ENCODE data around the gene UBASH3B. TPM values are rescaled to one million over a fixed set of nuclear protein-coding genes. Genes with fewer than 3 reads are reported as not detected.

Gene UBASH3B
- total RNA-seq, 1 donor from 2014 or later: 51.3 TPM

GRCh38 chr11:122676638-122677037 is 21.1 kb downstream of the UBASH3B start:
- DNase-seq (ENCODE audit: low spot score): no peak

DNA sequence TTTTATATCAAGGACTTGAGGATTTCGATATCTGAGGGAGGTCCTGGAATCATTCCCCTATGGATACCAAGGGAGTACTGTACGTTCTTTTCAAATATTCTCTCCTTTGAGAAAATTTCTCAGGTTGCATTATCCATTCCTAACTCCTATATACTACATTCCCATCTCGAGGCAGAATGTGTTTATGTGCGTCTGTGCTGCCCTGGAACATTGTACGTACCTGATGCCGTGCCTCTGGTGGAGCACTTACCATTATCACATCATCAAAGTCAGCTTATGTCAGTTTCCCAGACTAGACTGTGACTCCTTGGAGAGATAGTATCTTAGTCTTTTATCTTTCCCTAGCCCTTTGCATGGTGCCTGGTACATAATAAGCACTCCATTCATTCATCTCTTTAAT is 21.7 kb downstream of the UBASH3B start:
- DNase-seq (ENCODE audit: low spot score): no peak

DNA sequence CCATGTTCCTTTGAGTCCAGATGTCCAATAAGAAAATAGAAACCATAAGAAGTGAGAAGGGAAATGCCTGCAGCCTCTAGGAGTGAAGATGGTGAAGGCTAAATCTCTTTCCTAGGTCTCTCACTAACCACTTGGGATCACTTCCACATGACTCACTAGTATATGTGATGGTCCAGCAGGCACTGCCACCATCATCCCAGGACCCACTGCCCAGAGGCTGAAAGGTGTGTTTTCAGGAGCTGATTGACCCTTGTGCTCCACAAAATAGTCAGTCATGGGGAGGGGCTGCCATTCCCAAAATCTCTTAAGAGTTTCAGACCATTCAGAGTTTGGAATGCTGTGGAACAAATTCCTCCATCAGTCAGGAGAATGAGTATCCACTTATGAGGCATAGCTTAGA is 22.9 kb downstream of the UBASH3B start:
- no peak for DNase-seq (ENCODE audit: low spot score)

DNA sequence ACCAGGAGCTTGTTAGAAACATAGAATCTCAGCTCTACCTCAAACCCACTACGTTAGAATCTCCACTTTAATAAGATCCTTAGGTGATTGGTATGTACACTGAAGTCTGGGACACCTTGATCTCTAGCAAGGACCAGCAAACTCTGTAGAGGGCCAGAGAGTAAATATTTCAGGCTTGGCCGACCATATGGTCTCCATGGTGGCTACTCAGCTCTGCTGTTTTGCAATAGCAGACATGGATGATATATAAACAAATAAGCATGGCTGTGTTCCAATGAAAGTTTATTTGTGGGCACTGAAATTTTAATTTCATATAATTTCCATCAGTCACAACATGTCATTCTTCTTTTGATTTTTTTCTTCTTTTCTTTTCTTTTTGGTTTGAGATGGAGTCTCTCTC is 23.9 kb downstream of the UBASH3B start:
- no peak for DNase-seq (ENCODE audit: low spot score)

DNA sequence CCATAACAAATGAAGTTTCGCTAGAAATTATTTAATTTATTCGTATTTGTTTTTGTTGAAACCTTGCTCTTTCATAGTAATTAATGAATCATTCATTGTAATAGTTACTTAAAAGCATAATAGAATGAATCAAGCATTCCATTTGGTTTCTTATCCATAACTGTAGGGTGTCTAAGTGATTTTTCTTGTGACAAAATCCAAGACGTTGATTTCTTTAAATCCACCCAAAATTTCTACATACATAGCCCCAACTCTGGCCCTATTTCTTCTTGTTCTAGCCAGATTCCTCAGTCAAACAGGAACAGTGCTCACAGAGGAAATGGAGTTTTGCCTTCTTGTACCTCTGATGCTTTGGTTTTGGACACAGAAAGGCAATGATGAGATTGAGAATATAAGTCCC is 25.5 kb downstream of the UBASH3B start:
- DNase-seq (ENCODE audit: low spot score): no peak

- DNase-seq (ENCODE audit: low spot score): no peak
Observed at GRCh38 chr11:122681735-122682134, 26.2 kb downstream of the UBASH3B start.

DNA sequence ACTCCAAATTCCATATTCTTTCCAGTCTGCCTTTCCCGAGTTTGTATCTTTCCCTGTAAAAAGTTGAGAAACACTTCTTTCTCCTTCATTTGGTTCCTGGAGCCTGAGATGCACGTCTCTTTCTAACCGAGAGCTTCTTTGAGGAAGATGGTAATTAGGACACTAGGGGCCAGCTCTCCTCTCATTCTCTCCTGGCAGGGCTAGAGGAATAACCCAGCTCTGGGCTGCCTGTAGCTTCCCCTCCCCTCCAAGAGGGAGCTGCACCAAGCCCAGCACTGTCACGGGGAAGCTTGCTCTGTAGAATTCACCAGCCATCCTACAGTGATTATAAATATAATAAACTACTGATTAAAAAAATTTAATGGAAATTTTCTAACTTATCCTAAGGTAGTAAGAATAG is 26.9 kb downstream of the UBASH3B start:
- no peak for DNase-seq (ENCODE audit: low spot score)

GRCh38 chr11:122685041-122685440 is 29.5 kb downstream of the UBASH3B start:
- DNase-seq (ENCODE audit: low spot score): no peak

DNA sequence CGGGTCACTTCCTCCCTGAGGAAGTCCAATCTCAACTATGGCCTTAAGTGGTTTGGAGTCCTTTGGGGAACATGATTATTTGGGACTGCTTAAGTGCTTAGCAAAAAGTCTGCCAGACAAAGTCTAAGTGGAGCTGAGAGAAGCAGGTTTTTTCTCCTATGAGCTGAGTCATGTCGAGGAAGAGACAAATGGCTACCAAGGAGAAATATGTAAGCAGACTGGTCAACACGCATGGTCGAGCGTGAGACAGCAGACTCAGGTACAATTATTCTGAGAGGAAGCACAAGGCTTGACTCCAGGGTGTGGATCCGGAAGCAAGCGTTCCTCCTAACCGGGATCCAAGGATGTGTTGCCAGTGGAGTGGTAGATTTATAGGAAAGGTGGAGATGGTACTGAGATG is 30.6 kb downstream of the UBASH3B start:
- no peak for DNase-seq (ENCODE audit: low spot score)

- no peak for DNase-seq (ENCODE audit: low spot score)
Observed at GRCh38 chr11:122690384-122690783, 34.9 kb downstream of the UBASH3B start.

GRCh38 chr11:122690801-122691548 is 35.5 kb downstream of the UBASH3B start:
- DNase-seq (ENCODE audit: low spot score): no peak

GRCh38 chr11:122691549-122692150 is 36.1 kb downstream of the UBASH3B start:
- no peak for DNase-seq (ENCODE audit: low spot score)

GRCh38 chr11:122692444-122692843 is 36.9 kb downstream of the UBASH3B start:
- no peak for DNase-seq (ENCODE audit: low spot score)

- no peak for DNase-seq (ENCODE audit: low spot score)
Observed at GRCh38 chr11:122695076-122695615, 39.6 kb downstream of the UBASH3B start.

- no peak for DNase-seq (ENCODE audit: low spot score)
Observed at GRCh38 chr11:122696662-122697061, 41.1 kb downstream of the UBASH3B start.

GRCh38 chr11:122697636-122698167 is 42.2 kb downstream of the UBASH3B start:
- DNase-seq (ENCODE audit: low spot score): no peak

GRCh38 chr11:122698392-122698791 is 42.9 kb downstream of the UBASH3B start:
- DNase-seq (ENCODE audit: low spot score): no peak

- DNase-seq (ENCODE audit: low spot score): no peak
Observed at GRCh38 chr11:122700666-122701065, 45.1 kb downstream of the UBASH3B start.

GRCh38 chr11:122701143-122701542 is 45.6 kb downstream of the UBASH3B start:
- DNase-seq (ENCODE audit: low spot score): no peak

DNA sequence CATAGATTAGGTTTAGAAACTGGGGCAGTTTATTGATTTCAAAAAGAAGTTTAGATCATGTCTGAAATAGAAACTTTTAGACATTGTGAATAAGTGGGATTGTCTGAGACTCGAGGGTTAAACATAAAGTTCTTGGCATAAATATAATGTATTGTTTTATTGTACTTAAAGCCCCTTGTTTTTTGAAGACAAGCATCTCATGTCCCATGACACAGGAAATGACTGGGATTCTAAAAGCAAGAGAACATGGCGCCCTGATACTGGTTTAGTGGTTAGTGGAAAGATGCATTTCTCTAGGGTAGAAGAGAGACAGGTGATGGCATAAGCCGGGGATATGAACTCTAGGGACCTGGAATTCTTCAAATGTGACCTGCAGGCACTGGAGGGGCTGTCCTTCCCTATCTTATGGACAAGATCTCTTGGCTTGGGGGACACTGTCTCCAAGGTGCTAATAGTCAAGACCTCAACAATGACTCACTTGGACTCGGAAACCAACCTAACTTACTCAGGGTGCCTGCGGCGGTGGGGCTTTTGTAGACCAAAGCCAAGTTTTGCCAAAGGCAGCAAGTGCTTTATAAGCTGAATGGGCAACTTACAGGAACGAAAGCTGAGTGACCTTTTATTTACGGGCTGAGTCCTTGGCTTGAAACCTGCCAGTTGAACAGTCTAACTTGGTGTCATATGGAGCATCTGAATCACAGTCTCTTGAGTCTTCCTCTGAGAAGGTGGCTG is 48.2 kb downstream of the UBASH3B start:
- DNase-seq (ENCODE audit: low spot score): no peak

- DNase-seq (ENCODE audit: low spot score): no peak
Observed at GRCh38 chr11:122705396-122705795, 49.9 kb downstream of the UBASH3B start.
